WTC11 (cell line): ENCODE data around the gene IL10RA.

ENCODE experiments used
- GABPB1 ChIP-seq: sonication (generic); formaldehyde crosslinking; IDR thresholded peaks from 2 replicates; pipeline ENCODE4 v1.8.1; 2023; ENCODE audit warnings: mild to moderate bottlenecking, missing genetic modification reagents
- IRF1 ChIP-seq: sonication (generic); formaldehyde crosslinking; IDR thresholded peaks from 2 replicates; pipeline ENCODE4 v1.8.0; 2023; ENCODE audit warnings: missing genetic modification reagents
- NR1H2 ChIP-seq: sonication (generic); formaldehyde crosslinking; IDR thresholded peaks from 2 replicates; pipeline ENCODE4 v1.9.0; 2021; ENCODE audit warnings: mild to moderate bottlenecking, moderate library complexity, missing genetic modification reagents
- TCF7 ChIP-seq: sonication (generic); formaldehyde crosslinking; IDR thresholded peaks from 2 replicates; pipeline ENCODE4 v1.8.0; 2022; ENCODE audit warnings: mild to moderate bottlenecking, low read depth, missing genetic modification reagents, moderate library complexity
- USF1 ChIP-seq: sonication (generic); formaldehyde crosslinking; IDR thresholded peaks from 2 replicates; pipeline ENCODE4 v1.8.0; 2022; ENCODE audit warnings: mild to moderate bottlenecking, missing genetic modification reagents
- USF2 ChIP-seq: sonication (generic); formaldehyde crosslinking; IDR thresholded peaks from 2 replicates; pipeline ENCODE4 v1.8.1; 2023; ENCODE audit warnings: mild to moderate bottlenecking, missing genetic modification reagents, moderate library complexity
- TF ChIP-seq, protein P1 (sequence below): sonication (generic); formaldehyde crosslinking; IDR thresholded peaks from 2 replicates; pipeline ENCODE4 v1.8.0; 2022; ENCODE audit warnings: mild to moderate bottlenecking, missing genetic modification reagents
- TF ChIP-seq, protein P2 (sequence below): fragments of 200-600 bp; IDR thresholded peaks from 2 replicates; pipeline ENCODE4 v1.8.0; 2022; ENCODE audit warnings: antibody characterized with exemption
- TF ChIP-seq, protein P3 (sequence below): sonication (generic); formaldehyde crosslinking; IDR thresholded peaks from 2 replicates; pipeline ENCODE4 v1.8.1; 2022; ENCODE audit warnings: mild to moderate bottlenecking, missing genetic modification reagents, moderate library complexity, borderline replicate concordance
- TF ChIP-seq, protein P4 (sequence below): sonication (generic); formaldehyde crosslinking; IDR thresholded peaks from 2 replicates; pipeline ENCODE4 v1.8.0; 2022; ENCODE audit warnings: missing genetic modification reagents

DNA sequence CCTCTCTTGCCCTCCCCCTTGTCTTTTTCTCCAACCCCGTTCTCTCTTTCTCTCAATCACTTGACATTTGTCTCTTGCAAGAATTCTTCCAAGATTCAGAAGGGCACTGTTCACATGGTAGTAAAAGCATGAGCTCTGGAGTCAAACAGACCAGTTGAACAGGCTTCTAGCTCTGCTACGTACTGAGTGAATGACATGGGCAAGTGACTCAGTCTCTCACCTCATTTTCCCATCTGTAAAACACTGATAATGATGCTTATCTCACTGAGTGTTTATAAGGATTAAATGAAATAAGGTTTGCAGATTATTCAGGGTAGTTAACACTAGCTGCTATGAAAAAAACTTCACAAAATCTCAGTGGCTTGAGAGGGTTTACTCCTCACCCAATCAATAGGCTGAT lies 5.9 kb upstream of the IL10RA start:
- TF ChIP-seq TCF7 (no peak), NR1H2 (CRISPR knock-in tag) (no peak), GABPB1 (CRISPR knock-in tag) (no peak), USF2 (CRISPR knock-in tag) (no peak), IRF1 (CRISPR knock-in tag) (no peak), USF1 (CRISPR knock-in tag) (no peak)
- TF ChIP-seq, protein P1, sequence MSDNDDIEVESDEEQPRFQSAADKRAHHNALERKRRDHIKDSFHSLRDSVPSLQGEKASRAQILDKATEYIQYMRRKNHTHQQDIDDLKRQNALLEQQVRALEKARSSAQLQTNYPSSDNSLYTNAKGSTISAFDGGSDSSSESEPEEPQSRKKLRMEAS (CRISPR knock-in tag), result no peak
- TF ChIP-seq, protein P2, sequence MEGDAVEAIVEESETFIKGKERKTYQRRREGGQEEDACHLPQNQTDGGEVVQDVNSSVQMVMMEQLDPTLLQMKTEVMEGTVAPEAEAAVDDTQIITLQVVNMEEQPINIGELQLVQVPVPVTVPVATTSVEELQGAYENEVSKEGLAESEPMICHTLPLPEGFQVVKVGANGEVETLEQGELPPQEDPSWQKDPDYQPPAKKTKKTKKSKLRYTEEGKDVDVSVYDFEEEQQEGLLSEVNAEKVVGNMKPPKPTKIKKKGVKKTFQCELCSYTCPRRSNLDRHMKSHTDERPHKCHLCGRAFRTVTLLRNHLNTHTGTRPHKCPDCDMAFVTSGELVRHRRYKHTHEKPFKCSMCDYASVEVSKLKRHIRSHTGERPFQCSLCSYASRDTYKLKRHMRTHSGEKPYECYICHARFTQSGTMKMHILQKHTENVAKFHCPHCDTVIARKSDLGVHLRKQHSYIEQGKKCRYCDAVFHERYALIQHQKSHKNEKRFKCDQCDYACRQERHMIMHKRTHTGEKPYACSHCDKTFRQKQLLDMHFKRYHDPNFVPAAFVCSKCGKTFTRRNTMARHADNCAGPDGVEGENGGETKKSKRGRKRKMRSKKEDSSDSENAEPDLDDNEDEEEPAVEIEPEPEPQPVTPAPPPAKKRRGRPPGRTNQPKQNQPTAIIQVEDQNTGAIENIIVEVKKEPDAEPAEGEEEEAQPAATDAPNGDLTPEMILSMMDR, result no peak
- TF ChIP-seq, protein P3, sequence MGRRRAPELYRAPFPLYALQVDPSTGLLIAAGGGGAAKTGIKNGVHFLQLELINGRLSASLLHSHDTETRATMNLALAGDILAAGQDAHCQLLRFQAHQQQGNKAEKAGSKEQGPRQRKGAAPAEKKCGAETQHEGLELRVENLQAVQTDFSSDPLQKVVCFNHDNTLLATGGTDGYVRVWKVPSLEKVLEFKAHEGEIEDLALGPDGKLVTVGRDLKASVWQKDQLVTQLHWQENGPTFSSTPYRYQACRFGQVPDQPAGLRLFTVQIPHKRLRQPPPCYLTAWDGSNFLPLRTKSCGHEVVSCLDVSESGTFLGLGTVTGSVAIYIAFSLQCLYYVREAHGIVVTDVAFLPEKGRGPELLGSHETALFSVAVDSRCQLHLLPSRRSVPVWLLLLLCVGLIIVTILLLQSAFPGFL, result no peak
- TF ChIP-seq, protein P4, sequence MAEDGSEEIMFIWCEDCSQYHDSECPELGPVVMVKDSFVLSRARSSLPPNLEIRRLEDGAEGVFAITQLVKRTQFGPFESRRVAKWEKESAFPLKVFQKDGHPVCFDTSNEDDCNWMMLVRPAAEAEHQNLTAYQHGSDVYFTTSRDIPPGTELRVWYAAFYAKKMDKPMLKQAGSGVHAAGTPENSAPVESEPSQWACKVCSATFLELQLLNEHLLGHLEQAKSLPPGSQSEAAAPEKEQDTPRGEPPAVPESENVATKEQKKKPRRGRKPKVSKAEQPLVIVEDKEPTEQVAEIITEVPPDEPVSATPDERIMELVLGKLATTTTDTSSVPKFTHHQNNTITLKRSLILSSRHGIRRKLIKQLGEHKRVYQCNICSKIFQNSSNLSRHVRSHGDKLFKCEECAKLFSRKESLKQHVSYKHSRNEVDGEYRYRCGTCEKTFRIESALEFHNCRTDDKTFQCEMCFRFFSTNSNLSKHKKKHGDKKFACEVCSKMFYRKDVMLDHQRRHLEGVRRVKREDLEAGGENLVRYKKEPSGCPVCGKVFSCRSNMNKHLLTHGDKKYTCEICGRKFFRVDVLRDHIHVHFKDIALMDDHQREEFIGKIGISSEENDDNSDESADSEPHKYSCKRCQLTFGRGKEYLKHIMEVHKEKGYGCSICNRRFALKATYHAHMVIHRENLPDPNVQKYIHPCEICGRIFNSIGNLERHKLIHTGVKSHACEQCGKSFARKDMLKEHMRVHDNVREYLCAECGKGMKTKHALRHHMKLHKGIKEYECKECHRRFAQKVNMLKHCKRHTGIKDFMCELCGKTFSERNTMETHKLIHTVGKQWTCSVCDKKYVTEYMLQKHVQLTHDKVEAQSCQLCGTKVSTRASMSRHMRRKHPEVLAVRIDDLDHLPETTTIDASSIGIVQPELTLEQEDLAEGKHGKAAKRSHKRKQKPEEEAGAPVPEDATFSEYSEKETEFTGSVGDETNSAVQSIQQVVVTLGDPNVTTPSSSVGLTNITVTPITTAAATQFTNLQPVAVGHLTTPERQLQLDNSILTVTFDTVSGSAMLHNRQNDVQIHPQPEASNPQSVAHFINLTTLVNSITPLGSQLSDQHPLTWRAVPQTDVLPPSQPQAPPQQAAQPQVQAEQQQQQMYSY (CRISPR knock-in tag), result no peak
